ENCODE data around the gene BTBD9. TPM values are rescaled to one million over a fixed set of nuclear protein-coding genes. Genes with fewer than 3 reads are reported as not detected.

BTBD9 gene
- total RNA-seq, 1 experiment from 2014 or later, result 8.9 TPM

- H3K14ac ChIP-seq (ENCODE audit: insufficient read depth, low read length), result no peak overlapping the region
- H3K27me3 ChIP-seq (ENCODE audit: insufficient read depth, low read length), result no peaks in the 10 kb centered on the region
- no peak for DNase-seq
- no peak overlapping the region for H2AK5ac ChIP-seq (ENCODE audit: insufficient read length, low read length)
- no peaks in the 10 kb centered on the region for H4K20me1 ChIP-seq (ENCODE audit: control insufficient read depth, insufficient read depth, insufficient read length)
- no peak for TF ChIP-seq CTCF (conservative IDR thresholded peaks at IDR 0.05)
- Mint-ChIP-seq H3K36me3 (ENCODE audit: insufficient read depth in 1 of 3, low read depth in 3 of 3) (no peaks in the 10 kb centered on the region), H3K27me3 (ENCODE audit: low read depth) (no peaks in the 10 kb centered on the region), H3K4me3 (no peak overlapping the region), H3K9me3 (no peaks in the 10 kb centered on the region), H3K4me1 (peaks cover 36 to 44% of the 10 kb centered on the region in 2 experiments), H3K27ac (no peak overlapping the region)
- WGBS (ENCODE audit: extremely low coverage, insufficient read length, low lambda C conversion rate), result no CpG with 5 or more reads among the region's 2 CpGs
- H2BK5ac ChIP-seq (ENCODE audit: insufficient read length, low read length), result no peak overlapping the region
- no peaks in the 10 kb centered on the region for H3K79me1 ChIP-seq (ENCODE audit: insufficient read depth, low read depth, low read length, poor library complexity, severe bottlenecking)
- no peak overlapping the region for H3K27ac ChIP-seq (ENCODE audit: insufficient read length, low read depth, low read length)
- no peak overlapping the region for H4K91ac ChIP-seq (ENCODE audit: insufficient read length, low read depth, low read length)
- H2AFZ ChIP-seq (ENCODE audit: low read length), result no peak overlapping the region
- no peaks in the 10 kb centered on the region for H3K79me2 ChIP-seq (ENCODE audit: insufficient read depth, low read length)
- no peaks in the 10 kb centered on the region for H3K23me2 ChIP-seq (ENCODE audit: insufficient read length, low read depth, low read length, poor library complexity, severe bottlenecking)
- no peak overlapping the region for H4K8ac ChIP-seq (replicated peaks; ENCODE audit: insufficient read length, low read depth, low read length)
- no peak overlapping the region for H3K18ac ChIP-seq (ENCODE audit: insufficient read length, low read depth, low read length)
- no peak overlapping the region for H3T11ph ChIP-seq (ENCODE audit: low read length)
- no peak overlapping the region for H3K23ac ChIP-seq (ENCODE audit: insufficient read length, low read depth, low read length)
- H3K9me3 ChIP-seq (ENCODE audit: control insufficient read depth, low read depth, low read length), result no peaks in the 10 kb centered on the region
- no peak overlapping the region for H2BK12ac ChIP-seq (ENCODE audit: insufficient read length, low read depth, low read length)
- no peak overlapping the region for H2BK120ac ChIP-seq (ENCODE audit: low read depth, low read length, poor library complexity, severe bottlenecking)
- no peak overlapping the region for H2BK20ac ChIP-seq (ENCODE audit: low read depth, low read length, poor library complexity, severe bottlenecking)
- no peak overlapping the region for H3K9ac ChIP-seq (ENCODE audit: extremely low read depth, insufficient read length, low read length)
- peaks cover 8% of the 10 kb centered on the region; the same call in 1 of the 2 replicates for H3K4me1 ChIP-seq (ENCODE audit: insufficient read depth, low read length)
- H3K4ac ChIP-seq (ENCODE audit: low read depth, low read length), result no peak overlapping the region
- H3K56ac ChIP-seq (ENCODE audit: insufficient read length, low read depth, low read length), result no peak overlapping the region
- no peak overlapping the region for H2BK15ac ChIP-seq (ENCODE audit: low read depth, low read length)
- H4K5ac ChIP-seq (ENCODE audit: insufficient read length, low read depth, low read length), result no peak overlapping the region
- H3K4me2 ChIP-seq (ENCODE audit: insufficient read depth, insufficient read length, low read length), result no peak overlapping the region
These were observed 445.5 kb downstream of the BTBD9 start for GRCh38 chr6:38194282-38194572.

Data from H9 (cell line).